K562 (cell line): ENCODE measurements around the gene CRABP1. TPM values are rescaled to one million over a fixed set of nuclear protein-coding genes. Genes with fewer than 3 reads are reported as not detected.
A peak's percentile ranks its signal among the peaks of the same experiment; 100 is the strongest.
"Not testable (repeated sequence)": the region's sequence is repeated elsewhere in the genome, so short reads cannot be mapped to it uniquely, and the experiment has no call there.

Experiments used
- ATAC-seq: fragments of 200-7000 bp; cut with Tn5 transposase; 3 replicates; pipeline ENCODE4 v1.9.1; 2020; ENCODE audit warnings: moderate library complexity
- BruUV-seq: library from RNA; stranded (reverse); fragments of 400-500 nt; replicated peaks from 2 replicates; lab custom pipeline; 2021; lab: Mats Ljungman, UMichigan
- CTCF ChIA-PET: fragments of 300-600 bp; formaldehyde crosslinking; extraction: SDS; loops from one replicate; lab custom pipeline; 2021; ENCODE audit warnings: low intra/inter-chr PET ratio; lab: Yijun Ruan, JAX
- POLR2A ChIA-PET: fragments of 300-600, 350-650 bp; sonication (Branson Sonifier 250); formaldehyde crosslinking; extraction: SDS; loops from one replicate; lab custom pipeline; 2021; ENCODE audit warnings: antibody characterized with exemption, inconsistent platforms; lab: Yijun Ruan, JAX
- DNase-seq, 4 experiments: peaks; one replicate each; pipeline versions ENCODE4 v3.0.0 to v3.0.0-alpha.2; 2011 to 2018; ENCODE audit warnings: low spot score in 3 of 4, mixed read lengths in 3 of 4; ENCODE audit errors: extremely low read depth in 1 of 4
- FAIRE-seq: peaks from 2 replicates; lab custom pipeline; 2011; peaks lifted over from hg19 to GRCh38; lab: Jason Lieb, UNC
- H2AFZ ChIP-seq: 2 replicates; pipeline ENCODE4 v1.6.0; 2011; ENCODE audit warnings: low read depth, low read length, control low read depth, inconsistent platforms
- H3K27ac ChIP-seq: fragments of 200-600 bp; 3 replicates; pipeline ENCODE4 v1.8.0; 2011; ENCODE audit warnings: low read depth, mild to moderate bottlenecking, control low read depth, inconsistent platforms, low read length, moderate library complexity, mixed read lengths; ENCODE audit errors: extremely low read depth
- H3K27me3 ChIP-seq, 2 experiments: fragments of 300-600 bp in 1 of 2; 2 replicates in 1 of 2; 3 replicates in 1 of 2; pipeline versions ENCODE4 v1.6.0 to v1.8.0; 2011; ENCODE audit warnings: inconsistent platforms in 2 of 2, low read length in 2 of 2, mild to moderate bottlenecking in 1 of 2, mixed read lengths in 1 of 2, moderate library complexity in 1 of 2; ENCODE audit not compliant: control insufficient read depth in 2 of 2, insufficient read depth in 2 of 2
- H3K36me3 ChIP-seq: fragments of 300-600 bp; 3 replicates; pipeline ENCODE4 v1.8.0; 2011; ENCODE audit warnings: mild to moderate bottlenecking, low read length, inconsistent platforms; ENCODE audit not compliant: control insufficient read depth, insufficient read depth
- H3K4me1 ChIP-seq, 2 experiments: fragments of 200-600 bp in 1 of 2; replicated peaks in 1 of 2; 2 replicates in 1 of 2; 3 replicates in 1 of 2; pipeline versions ENCODE4 v1.5.1 to v1.8.0; 2011; ENCODE audit warnings: inconsistent platforms in 2 of 2, low read length in 2 of 2, mild to moderate bottlenecking in 1 of 2, mixed read lengths in 1 of 2, moderate library complexity in 1 of 2; ENCODE audit not compliant: control insufficient read depth in 2 of 2, insufficient read depth in 2 of 2
- H3K4me2 ChIP-seq: 2 replicates; pipeline ENCODE4 v1.6.1; 2011; ENCODE audit warnings: low read length, control low read depth, inconsistent platforms, mixed read lengths; ENCODE audit not compliant: insufficient read depth
- H3K4me3 ChIP-seq: fragments of 200-600 bp; sonication (generic), shearing (Covaris generic); 2 replicates; pipeline ENCODE4 v1.5.1; 2016; ENCODE audit warnings: control low read depth, inconsistent platforms
- H3K79me2 ChIP-seq: fragments of 200-600 bp; 3 replicates; pipeline ENCODE4 v1.8.0; 2011; ENCODE audit warnings: low read length, inconsistent platforms; ENCODE audit not compliant: control insufficient read depth, insufficient read depth
- H3K9ac ChIP-seq, 2 experiments: 2 replicates each; pipeline versions ENCODE4 v1.6.0 to v1.6.1; 2011; ENCODE audit warnings: low read depth in 2 of 2, low read length in 2 of 2, control low read depth in 1 of 2, inconsistent platforms in 1 of 2, mild to moderate bottlenecking in 1 of 2, mixed read lengths in 1 of 2; ENCODE audit not compliant: insufficient read depth in 1 of 2
- H3K9me1 ChIP-seq: one replicate; pipeline ENCODE4 v1.6.0; 2011; ENCODE audit warnings: inconsistent platforms, mild to moderate bottlenecking, low read length, moderate library complexity; ENCODE audit not compliant: control insufficient read depth, insufficient read depth
- H3K9me3 ChIP-seq: replicated peaks from 2 replicates; pipeline ENCODE4 v1.5.1; 2011; ENCODE audit warnings: low read depth, low read length, inconsistent platforms; ENCODE audit not compliant: control insufficient read depth, insufficient read depth
- H4K20me1 ChIP-seq: replicated peaks from 2 replicates; pipeline ENCODE4 v1.6.1; 2011; ENCODE audit warnings: low read length, inconsistent platforms, mixed read lengths; ENCODE audit not compliant: control insufficient read depth, insufficient read depth
- CBX1 ChIP-seq: sonication (generic); IDR thresholded peaks from 2 replicates; pipeline ENCODE4 v1.6.1; 2016; ENCODE audit warnings: antibody characterized with exemption, low read depth, mild to moderate bottlenecking
- DNMT1 ChIP-seq: fragments of 450-650 bp; IDR thresholded peaks from 2 replicates; pipeline ENCODE4 v1.6.1; 2016; ENCODE audit warnings: antibody characterized with exemption, mild to moderate bottlenecking
- GTF2F1 ChIP-seq: IDR thresholded peaks from 2 replicates; pipeline ENCODE4 v1.6.1; 2011; ENCODE audit warnings: low read depth, low read length, improper control_type of control experiment
- RCOR1 ChIP-seq, 2 experiments: IDR thresholded peaks; 2 replicates each; pipeline ENCODE4 v1.6.1; 2012; ENCODE audit warnings: low read depth in 2 of 2, low read length in 2 of 2, borderline replicate concordance in 1 of 2, improper control_type of control experiment in 1 of 2
- ZNF197 ChIP-seq: fragments of 200-800 bp; sonication (Bioruptor generic); IDR thresholded peaks from 2 replicates; pipeline ENCODE4 v1.6.1; 2016; ENCODE audit warnings: low read depth, missing genetic modification characterization, missing compliant biosample characterization
- ZNF507 ChIP-seq: conservative IDR thresholded peaks from 2 replicates; pipeline ENCODE4 v1.6.1; 2017; ENCODE audit warnings: missing genetic modification characterization, missing compliant biosample characterization
- WGBS: fragments of 100-300 bp; shearing (Covaris generic); methylation state at CpG from one replicate; pipeline ENCODE4 v1.1.6; 2016; ENCODE audit warnings: low coverage, mixed read lengths; ENCODE audit not compliant: insufficient coverage; ENCODE audit errors: missing lambda C conversion rate; 5-methylcytosine and 5-hydroxymethylcytosine counted together
- in situ Hi-C: fragments of 300-500 bp; cut with MboI; formaldehyde crosslinking; loops from 4 replicates; pipeline ENCODE4 v1.15.0; 2018; ENCODE audit warnings: inconsistent platforms, mixed read lengths
- intact Hi-C: fragments of 100-400 bp; cut with micrococcal nuclease; formaldehyde crosslinking; loops from 2 replicates; pipeline ENCODE4 v1.14.2; 2022
- polyA plus RNA-seq, 8 experiments: library from polyadenylated mRNA; depleted of rRNA in 4 of 8; stranded (reverse) in 5 of 8; unstranded in 3 of 8; fragments of >200 nt; fragmentation: Nextera tagmentation in 2 of 8; fragmentation: Illumina TruSeq in 1 of 8; extraction: Ambion mirVana in 2 of 8; extraction: Trizol in 1 of 8; gene quantifications; 2 replicates each; pipeline versions ENCODE4 v1.2.1 to v1.2.3, GENCODE V29; 2011 to 2014; ENCODE audit warnings: inconsistent platforms in 1 of 8, missing spikeins in 1 of 8
- total RNA-seq, 7 experiments: library from RNA; depleted of rRNA in 6 of 7; stranded (reverse); fragments of >200 nt in 6 of 7; fragmentation: Illumina TruSeq in 2 of 7; extraction: Trizol in 2 of 7; gene quantifications; 2 replicates each; pipeline versions ENCODE4 v1.2.1 to v1.2.3, GENCODE V29; 2011 to 2021; ENCODE audit warnings: low replicate concordance in 1 of 7

Gene CRABP1
- total and polyA plus RNA-seq, 9 of the 15 experiments (the other 6 are each of a cell fraction or from before 2014, with no cell fraction given) = 0.60 TPM; not detected in 8

- TF ChIP-seq RCOR1 (IDR thresholded peaks at IDR 0.05; ENCODE audit: borderline replicate concordance in 1 of 2, low read depth in 2 of 2, low read length in 2 of 2) (peak in 1 of 2 experiments; percentile 21; a peak in 1 of 4 replicates), GTF2F1 (no peak), DNMT1 (no peak), CBX1 (no peak), ZNF197 (CRISPR knock-in tag) (no peak)
These were observed 34.6 kb downstream of the CRABP1 start (continued) for GRCh38 chr15:78374436-78375393.

GRCh38 chr15:78380143-78380542 lies 40.0 kb downstream of the CRABP1 start:
- POLR2A ChIA-PET, in situ Hi-C loops, H3K36me3 ChIP-seq, H2AFZ ChIP-seq, FAIRE-seq, DNase-seq, H3K9me3 ChIP-seq, CTCF ChIA-PET, H3K4me3 ChIP-seq, BruUV-seq, intact Hi-C loops, H3K27ac ChIP-seq, H3K79me2 ChIP-seq, H4K20me1 ChIP-seq, ATAC-seq, H3K9ac ChIP-seq, H3K4me2 ChIP-seq, H3K4me1 ChIP-seq: not testable (repeated sequence)
- WGBS = 0% methylated on average over 1 of the region's 1 CpG
- peaks cover 11 to 14% of the 10 kb centered on the region in 2 experiments; a peak in 3 of 5 replicates for H3K27me3 ChIP-seq
- TF ChIP-seq ZNF507 (tag) = peak; percentile 48
- TF ChIP-seq, all 486 proteins: peak for 1; not testable (repeated sequence) for 485
- H3K9me1 ChIP-seq = not testable (repeated sequence)
